HTR-8/SVneo (cell line): ENCODE data around the gene PPP1R13B.
A peak's percentile ranks its signal among the peaks of the same experiment; 100 is the strongest.

Source experiments
- DNase-seq: peaks from one replicate; pipeline ENCODE4 v3.0.0; 2011; ENCODE audit warnings: low spot score, mixed read lengths; ENCODE audit not compliant: insufficient read length
- FAIRE-seq: peaks from 2 replicates; lab custom pipeline; 2011; peaks lifted over from hg19 to GRCh38; lab: Jason Lieb, UNC

The PPP1R13B gene

DNA sequence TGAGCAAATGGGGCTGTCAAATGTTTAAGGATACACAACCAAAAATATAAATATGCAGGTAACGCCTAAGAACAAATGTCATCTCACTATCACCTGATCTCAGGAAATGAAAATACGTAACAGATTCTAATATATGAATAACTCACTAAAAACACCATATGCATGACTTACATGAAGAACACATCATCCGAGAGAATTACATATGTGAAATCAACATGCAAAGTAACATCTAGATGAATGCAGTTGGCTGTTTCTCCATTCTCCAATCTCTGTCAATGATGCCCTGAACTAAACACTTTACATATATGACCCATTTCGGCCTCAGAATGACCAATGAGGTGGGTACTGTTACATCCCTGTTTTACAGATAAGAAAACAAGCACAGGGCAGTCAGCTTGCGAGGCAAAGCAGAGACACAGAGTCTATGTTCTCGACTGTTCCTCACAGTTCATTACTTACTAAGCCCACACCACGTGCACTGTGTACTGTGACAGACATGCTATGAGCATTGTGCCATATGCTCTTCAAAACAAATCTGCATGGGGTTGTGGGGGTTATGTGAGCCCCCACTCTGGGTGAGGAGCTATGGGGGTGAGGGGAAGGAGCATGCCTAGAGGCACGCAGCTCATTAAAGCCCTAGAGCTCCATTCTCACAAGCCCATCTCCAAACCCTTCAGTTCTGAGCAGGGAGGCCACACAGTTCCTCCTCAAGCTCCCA is 89.2 kb downstream of the PPP1R13B start:
- FAIRE-seq (peak; percentile 80), DNase-seq (no peak)

DNA sequence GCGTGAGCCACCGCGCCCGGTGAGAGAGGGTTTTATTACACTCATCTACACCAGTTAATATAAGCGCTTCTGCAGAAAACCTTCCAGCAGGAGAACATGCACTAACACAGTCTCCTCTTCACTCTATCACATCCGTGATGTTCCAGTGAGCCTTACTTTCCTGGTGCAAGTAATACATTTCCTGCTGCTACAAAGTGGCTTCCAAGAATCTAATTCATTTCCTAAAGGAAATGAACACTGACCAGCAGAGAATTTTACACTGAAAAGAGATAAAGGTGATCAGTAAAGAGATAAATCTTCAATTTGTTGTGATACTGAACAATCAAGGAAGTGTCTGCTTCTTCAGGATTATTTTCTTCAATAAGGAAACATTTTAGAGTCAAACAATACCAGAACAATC is 92.3 kb downstream of the PPP1R13B start:
- no peak for FAIRE-seq
- no peak for DNase-seq

DNA sequence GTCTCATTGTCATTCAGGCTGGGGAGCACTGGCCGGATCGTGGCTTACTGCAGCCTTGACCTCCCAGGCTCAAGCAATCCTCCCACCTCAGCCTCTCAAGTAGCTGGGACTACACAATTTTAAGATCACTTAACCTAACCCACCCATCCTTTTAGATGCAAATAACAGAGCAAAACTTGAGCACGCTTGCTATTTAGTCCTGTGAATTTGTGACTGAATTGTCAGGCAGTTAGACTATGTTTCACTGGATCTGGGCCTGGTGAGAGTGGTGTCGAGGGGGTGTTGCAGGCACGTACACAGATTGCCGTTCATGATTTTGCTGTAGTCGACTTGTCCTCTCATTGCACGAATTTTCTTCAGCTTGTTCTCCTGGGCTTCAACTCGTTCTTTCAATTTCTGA is 93.6 kb downstream of the PPP1R13B start:
- FAIRE-seq (no peak), DNase-seq (no peak)

DNA sequence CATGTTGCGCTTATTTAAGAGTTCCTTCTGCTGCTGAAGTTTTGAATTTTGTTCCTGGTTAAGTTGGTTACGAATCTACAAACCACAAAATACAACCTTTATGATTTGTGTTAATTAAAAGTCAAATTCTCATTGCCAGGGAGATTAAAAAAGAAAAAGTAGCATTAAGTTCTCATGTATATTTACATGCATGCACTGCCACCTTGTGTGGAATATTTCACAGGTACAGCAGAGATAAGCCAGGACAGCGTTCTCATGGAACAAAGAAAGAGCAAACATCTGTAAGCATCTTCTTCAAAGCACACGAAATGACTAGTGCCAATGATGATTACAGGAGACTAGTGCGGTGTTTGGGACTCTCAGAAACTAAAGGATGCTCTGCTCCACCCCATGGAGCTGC is 97.5 kb downstream of the PPP1R13B start:
- DNase-seq (no peak), FAIRE-seq (no peak)

DNA sequence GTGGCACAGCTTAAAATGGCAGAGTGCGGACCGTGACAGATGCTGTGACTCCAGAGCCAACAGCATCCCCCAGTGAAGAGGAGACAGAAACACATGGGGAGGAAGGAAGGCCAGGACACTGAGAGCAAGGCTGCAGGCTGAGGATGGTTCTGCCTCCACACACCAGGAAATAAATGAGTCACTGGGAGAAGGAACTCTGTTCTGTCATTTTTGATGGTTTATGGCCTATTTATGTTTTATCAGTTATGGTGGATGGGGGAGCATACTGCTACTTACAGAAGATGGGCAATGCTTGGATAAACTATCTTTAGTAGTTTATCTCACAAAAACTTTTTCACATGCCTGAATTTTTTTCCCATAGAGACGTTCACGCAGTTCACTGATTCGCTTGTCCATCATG is 97.9 kb downstream of the PPP1R13B start:
- DNase-seq (no peak), FAIRE-seq (no peak)

DNA sequence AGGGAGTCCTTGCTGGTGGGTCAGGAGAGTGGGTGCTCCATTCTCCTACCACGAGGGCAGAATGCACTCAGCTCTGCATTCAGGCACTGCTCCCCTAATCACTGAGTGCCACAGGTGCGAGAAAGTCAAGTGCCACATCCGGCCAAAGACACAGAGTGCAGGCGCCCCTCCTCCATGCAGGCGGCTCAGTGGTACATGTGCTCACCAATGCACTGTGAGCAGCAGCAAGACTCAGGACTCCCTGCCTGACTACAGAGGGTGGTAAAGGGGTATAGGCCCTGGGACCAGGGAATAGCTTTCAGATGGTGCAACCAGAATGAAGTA is 98.9 kb downstream of the PPP1R13B start:
- DNase-seq, result no peak
- FAIRE-seq, result no peak

DNA sequence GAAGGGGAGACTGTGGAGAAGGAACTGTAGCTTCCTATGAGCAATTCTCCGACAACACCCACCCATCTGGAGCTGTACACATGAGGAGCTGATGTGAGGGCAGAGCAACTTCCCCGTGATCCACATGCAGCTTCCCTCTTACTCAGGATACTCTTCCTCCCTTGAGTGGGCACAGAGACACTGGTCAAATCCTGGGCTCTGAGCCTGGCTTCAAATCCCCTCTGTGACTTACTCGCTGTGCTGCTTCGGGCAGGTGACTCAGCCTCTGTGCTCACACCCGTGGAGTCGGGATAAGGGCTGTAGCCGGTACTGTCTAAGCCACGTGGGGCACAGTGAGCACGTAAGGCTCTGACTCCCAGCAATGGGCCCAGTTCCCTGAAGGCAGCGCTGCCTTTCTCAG is 100.7 kb downstream of the PPP1R13B start:
- DNase-seq, result no peak
- FAIRE-seq, result no peak

DNA sequence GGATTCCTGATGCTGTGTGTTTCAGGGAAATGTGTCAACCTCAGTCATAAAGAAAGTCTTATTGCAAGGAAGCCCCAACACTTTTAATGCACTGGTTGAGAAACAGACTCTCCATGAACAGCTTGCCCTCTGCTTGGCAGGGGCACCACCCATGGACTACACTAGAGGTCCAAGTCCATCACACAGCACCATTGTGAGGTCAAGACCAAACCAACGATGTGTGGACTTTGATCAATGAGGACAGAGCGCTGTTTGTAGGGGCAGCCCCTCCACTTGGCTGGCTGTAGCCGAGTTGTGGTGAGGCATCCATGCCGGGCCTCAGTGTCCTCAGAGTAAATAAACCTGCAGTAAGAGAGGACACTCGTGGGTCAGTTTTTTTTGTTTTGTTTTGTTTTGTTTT is 102.0 kb downstream of the PPP1R13B start:
- DNase-seq, result no peak
- no peak for FAIRE-seq

DNA sequence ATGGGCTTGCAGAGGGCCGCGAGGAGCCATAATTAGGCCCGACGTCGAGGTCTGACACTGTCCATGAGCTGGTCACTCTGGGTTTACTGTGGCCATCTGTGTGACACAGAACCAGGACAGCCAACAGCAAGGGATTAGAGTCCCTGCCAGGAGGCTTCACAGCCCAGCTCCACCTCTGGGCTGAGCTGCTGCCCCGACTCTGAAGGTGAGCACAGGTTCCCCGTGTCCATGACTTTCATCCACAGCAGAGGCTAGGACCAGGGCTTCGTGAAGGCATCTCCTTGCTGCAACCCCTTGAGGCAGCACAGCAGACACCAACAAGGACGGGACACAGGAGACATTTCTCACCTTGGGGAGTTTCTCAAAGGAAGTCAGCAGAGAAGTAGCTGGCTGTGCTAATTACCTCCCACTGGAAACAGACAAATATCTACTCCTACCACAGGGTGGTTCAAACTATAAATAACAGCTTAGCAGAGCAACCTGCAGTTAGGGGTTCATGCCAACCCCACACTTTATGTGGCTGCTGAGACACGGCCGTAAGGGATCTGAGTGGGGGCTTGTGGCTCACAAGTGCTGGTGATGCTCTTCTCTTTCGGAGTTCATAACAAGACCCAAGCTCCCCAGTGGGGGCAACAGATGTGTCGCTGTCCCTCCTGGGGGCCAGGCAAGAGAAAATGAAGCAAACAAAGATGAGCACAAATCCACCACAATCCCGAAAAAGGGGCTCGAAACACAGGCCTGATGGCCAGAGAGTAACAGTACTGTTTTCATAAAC is 102.6 kb downstream of the PPP1R13B start:
- FAIRE-seq (no peak), DNase-seq (no peak)

DNA sequence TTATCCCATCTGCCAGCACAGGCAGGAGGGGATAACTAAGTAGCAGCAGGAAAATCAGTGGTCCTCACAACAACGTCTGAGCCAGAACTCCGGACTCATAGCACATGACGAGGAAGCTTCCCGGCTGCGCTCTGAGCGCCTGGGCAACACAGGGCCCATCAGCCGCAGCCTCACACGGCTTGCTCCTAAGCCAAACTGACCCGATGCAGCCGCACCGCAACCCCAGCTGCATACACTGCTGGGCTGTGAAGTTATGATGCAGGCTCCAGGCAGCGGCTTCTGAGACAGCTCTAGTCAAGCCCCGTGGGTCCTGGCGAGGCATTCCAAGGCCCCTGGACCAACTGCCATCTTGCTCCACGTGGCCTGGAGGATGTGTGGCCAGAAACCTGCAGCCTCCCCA is 103.7 kb downstream of the PPP1R13B start:
- FAIRE-seq (no peak), DNase-seq (no peak)

DNA sequence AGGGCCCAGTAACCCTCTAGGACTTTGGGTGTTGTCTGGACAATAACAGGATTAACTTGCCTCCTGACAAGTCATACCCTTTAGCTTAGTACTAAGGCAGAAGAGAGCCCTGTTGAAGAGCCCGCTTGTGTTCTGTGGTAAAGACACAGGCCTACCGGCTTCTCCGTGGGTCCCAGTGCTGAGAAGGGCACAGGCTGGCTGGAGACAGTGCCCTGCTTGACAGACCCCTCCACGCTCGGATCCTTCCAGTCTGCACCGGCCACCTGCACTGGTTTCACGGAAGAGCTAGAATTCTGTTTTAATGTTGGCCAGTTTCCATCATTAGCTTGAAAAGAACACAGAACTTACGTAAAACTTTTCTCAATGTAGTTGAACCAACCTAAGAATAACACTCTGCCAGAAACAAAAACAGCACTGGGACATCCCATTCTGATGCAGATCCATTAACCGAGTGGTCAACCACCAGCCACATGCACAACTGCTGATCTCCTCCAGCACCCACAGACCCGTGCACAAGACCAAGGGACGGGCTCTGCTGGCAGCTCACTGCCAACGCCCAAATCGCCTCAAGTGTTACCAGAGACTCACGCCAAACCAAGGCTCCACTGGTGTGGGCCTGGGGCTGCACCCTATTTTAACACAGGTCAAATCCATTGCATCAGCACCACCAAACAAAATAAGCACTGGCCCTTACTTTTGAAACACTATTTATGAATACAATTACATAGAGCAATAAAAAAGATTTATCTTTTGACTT is 104.7 kb downstream of the PPP1R13B start:
- FAIRE-seq, result no peak
- no peak for DNase-seq

DNA sequence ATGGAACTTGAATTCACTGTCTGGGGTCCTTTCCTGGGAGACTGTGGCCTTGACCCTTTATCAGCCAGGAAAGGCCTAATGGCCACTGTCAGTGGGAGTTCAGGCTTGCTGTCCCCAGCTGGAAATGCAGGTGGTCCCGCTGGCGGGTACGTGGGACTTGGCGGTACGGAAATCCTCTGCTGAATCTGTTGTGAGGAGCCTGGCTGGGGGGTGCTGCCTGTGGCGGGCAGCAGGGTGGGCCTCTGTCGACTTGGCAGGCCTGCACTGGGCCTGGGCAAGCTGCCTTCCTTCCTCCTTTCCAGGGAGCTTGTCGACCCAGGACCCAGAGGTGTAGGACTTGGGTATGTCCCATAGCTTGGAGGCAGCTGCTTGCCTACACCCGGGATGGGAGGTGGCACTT is 105.5 kb downstream of the PPP1R13B start:
- no peak for DNase-seq

DNA sequence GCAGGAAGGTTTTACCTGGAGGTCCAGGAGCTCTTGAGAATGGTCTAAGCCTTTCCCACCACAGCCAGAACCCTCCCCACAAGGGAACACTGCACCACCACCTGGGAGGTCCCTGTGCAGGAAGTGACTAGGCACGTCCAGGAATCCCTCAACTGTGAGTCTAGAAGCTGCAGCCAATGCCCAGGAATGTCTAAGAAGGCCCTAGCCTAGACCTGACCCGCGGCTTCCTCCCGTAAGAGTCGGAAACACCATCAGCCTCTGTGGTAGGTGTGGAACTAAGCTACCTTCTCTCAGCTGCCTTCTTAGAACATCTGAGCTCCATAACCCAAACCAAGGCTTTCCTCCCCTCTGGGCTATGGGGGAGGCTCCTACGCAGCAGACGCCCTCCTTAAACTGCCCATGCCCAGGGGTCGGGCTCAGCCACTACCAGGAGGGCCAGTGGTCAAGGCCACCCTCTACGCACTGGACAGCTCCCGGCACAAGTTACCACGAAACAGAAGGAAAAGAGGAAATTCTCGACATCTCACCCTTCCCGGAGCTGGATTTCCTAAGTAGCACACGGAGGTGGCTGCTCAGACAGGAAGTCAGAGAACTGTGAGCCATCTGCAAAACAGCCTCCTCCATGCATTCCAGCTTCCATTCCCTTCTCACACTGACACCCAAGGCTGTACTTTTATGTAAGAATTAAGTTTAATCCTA is 106.2 kb downstream of the PPP1R13B start:
- no peak for DNase-seq
- FAIRE-seq, result no peak

More for the DNA sequence above, 105.5 kb downstream of the PPP1R13B start:
- no peak for FAIRE-seq

DNA sequence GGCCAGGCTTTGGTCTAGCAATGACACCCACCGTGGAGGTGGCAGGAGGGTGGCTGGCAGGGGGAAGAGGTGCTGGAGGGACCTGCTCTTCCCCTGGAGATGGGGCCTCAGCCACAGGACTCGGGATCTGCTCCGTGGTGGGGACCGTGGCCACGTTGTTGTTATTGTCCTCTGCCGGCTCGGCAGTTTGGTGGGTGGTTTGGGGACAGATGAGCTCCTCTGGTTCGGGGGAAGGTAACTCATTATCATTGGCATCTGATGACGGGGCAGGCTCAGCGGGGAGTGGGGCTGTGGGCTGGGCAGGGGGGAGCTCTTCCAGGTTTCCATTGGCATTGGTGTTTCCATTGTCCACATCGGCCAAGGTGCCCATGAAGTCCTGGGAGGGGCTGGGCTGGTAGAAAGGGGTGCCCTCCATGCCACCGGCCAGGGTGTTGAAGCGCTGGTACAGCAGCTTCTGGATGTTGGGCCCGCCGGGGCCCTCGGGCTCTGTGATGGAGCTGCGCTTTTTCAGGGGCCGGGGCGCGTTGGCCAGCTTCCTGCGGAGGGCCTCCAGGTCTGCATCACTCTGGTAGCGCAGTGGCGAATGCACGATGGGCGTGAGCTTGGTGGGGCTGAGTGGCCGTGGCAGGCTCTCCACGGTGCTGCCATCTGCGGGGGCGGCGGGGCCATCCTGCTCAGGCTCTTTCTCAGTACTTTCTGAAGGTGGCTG is 107.4 kb downstream of the PPP1R13B start:
- FAIRE-seq, result no peak

DNA sequence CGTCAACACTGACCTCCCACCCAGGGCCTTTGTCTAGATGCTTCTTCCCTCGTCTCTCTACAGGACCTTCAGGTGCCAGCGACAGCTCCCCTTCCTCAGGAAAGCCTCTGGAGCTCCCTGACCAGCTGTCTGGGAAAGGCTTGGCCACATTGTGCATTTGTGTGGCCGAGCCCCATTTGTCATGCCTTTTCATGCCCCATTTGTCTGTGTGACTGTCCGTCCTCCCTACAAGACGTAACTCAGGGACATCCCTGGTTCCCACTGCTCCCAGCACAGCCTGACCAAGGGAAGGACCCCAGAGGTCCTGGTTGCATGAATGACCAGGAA is 107.9 kb downstream of the PPP1R13B start:
- no peak for FAIRE-seq
- DNase-seq, result no peak

More for the DNA sequence above, 107.4 kb downstream of the PPP1R13B start:
- DNase-seq, result no peak

DNA sequence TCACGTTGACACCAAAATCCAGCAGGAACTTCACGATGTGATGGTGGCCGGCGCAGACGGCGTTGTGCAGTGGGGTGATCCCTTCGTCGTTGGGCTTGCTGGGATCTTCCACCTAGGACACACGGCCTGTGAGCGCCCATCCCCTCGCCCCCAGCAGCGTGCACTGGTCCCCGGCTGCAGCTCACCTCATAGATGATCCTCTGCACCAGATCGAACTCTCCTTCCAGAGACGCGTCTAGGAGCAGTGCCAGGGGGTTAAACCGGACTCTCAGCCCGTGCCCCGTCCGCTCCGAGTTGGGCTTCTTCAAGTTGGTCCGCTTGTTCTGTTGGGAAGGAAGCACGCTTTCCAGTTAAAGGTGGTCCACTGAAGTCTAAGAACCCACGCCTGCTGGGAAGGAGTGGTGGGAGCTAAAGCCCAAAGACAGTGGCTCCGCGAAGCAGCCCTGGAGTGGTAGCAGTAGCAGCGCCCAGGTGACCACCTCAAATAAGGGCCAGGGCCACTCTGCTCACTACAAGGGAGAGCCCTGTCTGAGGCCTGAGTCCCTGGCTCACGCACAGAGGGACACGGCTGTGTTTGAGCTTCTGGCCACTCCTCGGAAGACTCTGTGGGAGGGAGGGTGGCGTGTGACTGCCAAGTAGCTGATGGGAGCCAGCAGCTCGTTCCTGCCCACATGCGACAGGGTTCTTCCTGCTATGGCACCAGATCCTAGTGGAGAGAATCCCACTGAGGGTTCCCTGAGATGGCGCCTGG is 108.5 kb downstream of the PPP1R13B start:
- DNase-seq (no peak), FAIRE-seq (no peak)

DNA sequence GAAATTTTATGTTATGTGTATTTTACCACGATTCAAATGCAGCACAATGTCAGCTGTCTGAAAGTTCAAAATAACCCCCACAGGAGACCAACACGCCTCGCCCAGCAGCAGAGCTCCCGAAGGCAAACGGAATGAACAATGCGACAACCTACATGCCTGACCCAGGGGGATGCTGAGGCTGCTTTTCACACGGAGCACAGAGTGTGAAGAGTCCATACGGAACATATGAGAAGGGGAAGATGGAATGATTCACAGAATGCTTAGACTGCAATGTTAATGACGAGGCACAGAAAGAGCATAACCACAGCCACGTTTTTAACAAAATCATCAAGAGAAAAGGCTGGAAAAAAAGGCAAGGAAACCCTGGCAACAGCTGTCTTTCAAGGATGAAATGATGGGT is 109.2 kb downstream of the PPP1R13B start:
- DNase-seq (no peak), FAIRE-seq (no peak)

DNA sequence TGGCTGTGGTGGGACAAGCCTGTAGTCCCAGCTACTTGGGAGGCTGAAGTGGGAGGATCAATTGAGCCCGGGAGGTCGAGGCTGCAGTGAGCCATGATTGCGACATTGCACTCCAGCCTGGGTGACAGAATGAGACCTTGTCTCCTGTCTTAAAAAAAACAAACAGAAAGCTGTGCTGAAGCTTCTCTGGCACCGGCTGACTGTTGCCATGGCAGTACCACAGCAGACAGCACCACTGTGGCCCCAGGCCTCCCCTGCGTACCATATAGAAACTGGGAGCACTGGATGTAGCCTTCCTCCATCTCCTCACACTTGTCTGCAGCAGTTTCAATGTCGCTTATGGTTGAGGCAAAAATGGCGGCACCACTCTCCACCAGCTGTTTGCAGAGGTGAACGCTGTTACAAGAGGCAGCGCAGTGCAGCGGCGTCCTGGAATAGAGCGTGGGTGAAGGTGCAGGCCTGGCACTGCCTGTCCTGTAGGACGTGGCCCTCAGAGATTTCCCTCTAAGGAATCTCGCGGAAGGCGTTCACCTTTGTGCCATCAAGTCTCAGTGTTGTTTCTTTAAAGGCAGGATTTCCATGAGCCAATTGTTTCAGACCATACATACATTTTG is 109.8 kb downstream of the PPP1R13B start:
- DNase-seq (no peak), FAIRE-seq (no peak)
